CD4-positive, alpha-beta T cell (primary cell): ENCODE data around the gene FCRL5. TPM values are rescaled to one million over a fixed set of nuclear protein-coding genes. Genes with fewer than 3 reads are reported as not detected.
"Not testable (repeated sequence)": the region's sequence is repeated elsewhere in the genome, so short reads cannot be mapped to it uniquely, and the experiment has no call there.

Experiments
- ATAC-seq: fragments of 200-7000 bp; cut with Tn5 transposase; one replicate; pipeline ENCODE4 v1.10.0; 2022; ENCODE audit warnings: mild to moderate bottlenecking; ENCODE audit not compliant: poor library complexity
- CTCF ChIA-PET: fragments of 350-600 bp; sonication (Branson Sonifier 250); formaldehyde crosslinking; loops from one replicate; lab custom pipeline; 2021; ENCODE audit warnings: antibody characterized with exemption, inconsistent platforms; lab: Charles Lee
- POLR2A ChIA-PET: fragments of 350-600 bp; sonication (Branson Sonifier 250); formaldehyde crosslinking; loops from one replicate; lab custom pipeline; 2021; ENCODE audit warnings: antibody characterized with exemption, inconsistent platforms; lab: Charles Lee
- DNase-seq, 14 experiments: peaks; one replicate each; pipeline ENCODE4 v3.0.0-alpha.2; 2013 to 2020; ENCODE audit warnings: mixed read lengths in 2 of 14
- H3K27ac ChIP-seq, 2 donors: one replicate each; pipeline versions ENCODE4 v1.5.1 to v1.7.0; 2013; ENCODE audit warnings: low read length in 2 of 2, low read depth in 1 of 2, mild to moderate bottlenecking in 1 of 2
- H3K27me3 ChIP-seq, 2 experiments: 1 replicate in 1 of 2; 2 replicates in 1 of 2; pipeline versions ENCODE4 v1.6.1 to v1.7.0; 2013; ENCODE audit warnings: low read length in 2 of 2, control low read depth in 1 of 2, mild to moderate bottlenecking in 1 of 2, moderate library complexity in 1 of 2; ENCODE audit not compliant: insufficient read depth in 2 of 2, control insufficient read depth in 1 of 2
- H3K36me3 ChIP-seq: one replicate; pipeline ENCODE4 v1.6.1; 2013; ENCODE audit warnings: low read length, control low read depth; ENCODE audit not compliant: insufficient read depth
- H3K4me1 ChIP-seq: one replicate; pipeline ENCODE4 v1.6.1; 2013; ENCODE audit warnings: low read length, control low read depth; ENCODE audit not compliant: insufficient read depth
- H3K4me3 ChIP-seq: one replicate; pipeline ENCODE4 v1.5.1; 2013; ENCODE audit warnings: mild to moderate bottlenecking, low read length, moderate library complexity
- H3K9me3 ChIP-seq, 2 experiments: 1 replicate in 1 of 2; 2 replicates in 1 of 2; pipeline versions ENCODE4 v1.6.1 to v1.7.0; 2013; ENCODE audit warnings: low read length in 2 of 2, mild to moderate bottlenecking in 2 of 2, control low read depth in 1 of 2, moderate library complexity in 1 of 2; ENCODE audit not compliant: control insufficient read depth in 1 of 2, insufficient read depth in 1 of 2
- H3K27ac Mint-ChIP-seq: one replicate; pipeline ENCODE4 v1.8.0; 2020; ENCODE audit warnings: mixed read lengths
- H3K27me3 Mint-ChIP-seq: one replicate; pipeline ENCODE4 v1.8.0; 2021; ENCODE audit warnings: mixed read lengths
- H3K36me3 Mint-ChIP-seq: one replicate; pipeline ENCODE4 v1.8.0; 2021; ENCODE audit warnings: low read depth, mixed read lengths
- H3K4me1 Mint-ChIP-seq: one replicate; pipeline ENCODE4 v1.8.0; 2021; ENCODE audit warnings: low read depth, mixed read lengths
- H3K4me3 Mint-ChIP-seq: one replicate; pipeline ENCODE4 v1.8.0; 2020; ENCODE audit warnings: mild to moderate bottlenecking, mixed read lengths
- H3K9me3 Mint-ChIP-seq: one replicate; pipeline ENCODE4 v1.8.0; 2020; ENCODE audit warnings: mixed read lengths
- intact Hi-C, 2 experiments: fragments of 100-400 bp; cut with DNase I in 1 of 2; cut with micrococcal nuclease in 1 of 2; formaldehyde crosslinking; loops; one replicate each; pipeline versions ENCODE4 v1.15.1 to v1.9.0; 2023 to 2025; cut with DNase I, micrococcal nuclease
- total RNA-seq, 174 experiments: library from RNA in 2 of 174; stranded (reverse) in 2 of 174; gene quantifications; one replicate each; pipeline ENCODE4 v1.2.3 and lab custom pipeline; 2021 to 2026
- TF ChIP-seq, protein P1 (sequence below): fragments of 200-600 bp; IDR thresholded peaks from one replicate; pipeline ENCODE4 v1.8.0; 2022; ENCODE audit warnings: antibody characterized with exemption, mild to moderate bottlenecking

FCRL5 gene
- total RNA-seq, 2 experiments from 2014 or later, result not detected

DNA sequence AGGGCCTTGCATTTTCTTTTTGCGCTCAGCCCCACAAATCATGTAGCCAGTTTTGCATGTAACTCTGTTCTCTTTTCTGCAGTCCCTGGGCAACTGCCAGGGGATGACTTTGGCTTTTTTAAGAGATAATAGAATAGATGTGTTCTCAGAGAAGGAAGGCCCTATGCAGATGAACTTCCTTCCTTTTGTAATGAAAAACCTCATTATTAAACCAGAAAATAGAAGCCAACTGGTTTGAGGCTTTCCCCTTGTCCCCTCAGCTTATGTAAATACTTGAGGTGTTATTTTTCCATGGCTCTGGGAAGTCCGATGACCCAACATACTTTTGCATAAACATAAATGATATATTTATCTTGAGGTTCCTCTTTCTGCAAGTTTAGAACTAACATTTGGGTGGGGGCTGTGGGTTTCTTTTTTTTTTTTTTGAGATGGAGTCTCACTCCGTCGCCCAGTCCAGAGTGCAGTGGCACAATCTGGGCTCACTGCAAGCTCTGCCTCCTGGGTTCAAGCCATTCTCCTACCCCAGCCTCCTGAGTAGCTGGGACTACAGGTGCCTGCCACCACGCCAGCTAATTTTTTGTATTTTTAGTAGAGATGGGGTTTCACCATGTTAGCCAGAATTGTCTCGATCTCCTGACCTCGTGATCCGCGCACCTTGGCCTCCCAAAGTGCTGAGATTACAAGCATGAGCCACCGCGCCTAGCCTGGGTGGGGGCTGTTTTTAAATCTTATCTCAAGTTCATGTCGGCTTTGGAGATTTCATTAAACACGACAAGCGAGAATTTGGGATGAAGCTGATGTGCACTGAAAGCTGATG is 14.4 kb upstream of the FCRL5 start:
- H3K27me3 ChIP-seq, result peaks cover under 1 to 5% of the 10 kb centered on the region in 2 experiments
- H3K27ac ChIP-seq, result no peak overlapping the region
- H3K27me3 Mint-ChIP-seq, result peaks cover 44% of the 10 kb centered on the region
- ChIA-PET CTCF (interaction anchor here (0.7 kb wide), 2 partner anchors 11 to 14 kb away, joined by 3 read pairs; no protein-coding TSS in a partner anchor), POLR2A (no interaction called here)
- no peaks in the 10 kb centered on the region for H3K9me3 Mint-ChIP-seq
- ATAC-seq (no peak), DNase-seq (peak in 1 of 14 experiments; percentile 14)
- H3K27ac Mint-ChIP-seq, result no peak overlapping the region
- intact Hi-C loops, result no loop called here
- no peaks in the 10 kb centered on the region for H3K4me1 ChIP-seq
- TF ChIP-seq, protein P1, sequence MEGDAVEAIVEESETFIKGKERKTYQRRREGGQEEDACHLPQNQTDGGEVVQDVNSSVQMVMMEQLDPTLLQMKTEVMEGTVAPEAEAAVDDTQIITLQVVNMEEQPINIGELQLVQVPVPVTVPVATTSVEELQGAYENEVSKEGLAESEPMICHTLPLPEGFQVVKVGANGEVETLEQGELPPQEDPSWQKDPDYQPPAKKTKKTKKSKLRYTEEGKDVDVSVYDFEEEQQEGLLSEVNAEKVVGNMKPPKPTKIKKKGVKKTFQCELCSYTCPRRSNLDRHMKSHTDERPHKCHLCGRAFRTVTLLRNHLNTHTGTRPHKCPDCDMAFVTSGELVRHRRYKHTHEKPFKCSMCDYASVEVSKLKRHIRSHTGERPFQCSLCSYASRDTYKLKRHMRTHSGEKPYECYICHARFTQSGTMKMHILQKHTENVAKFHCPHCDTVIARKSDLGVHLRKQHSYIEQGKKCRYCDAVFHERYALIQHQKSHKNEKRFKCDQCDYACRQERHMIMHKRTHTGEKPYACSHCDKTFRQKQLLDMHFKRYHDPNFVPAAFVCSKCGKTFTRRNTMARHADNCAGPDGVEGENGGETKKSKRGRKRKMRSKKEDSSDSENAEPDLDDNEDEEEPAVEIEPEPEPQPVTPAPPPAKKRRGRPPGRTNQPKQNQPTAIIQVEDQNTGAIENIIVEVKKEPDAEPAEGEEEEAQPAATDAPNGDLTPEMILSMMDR, result no peak
- no peak overlapping the region for H3K4me3 ChIP-seq
- no peaks in the 10 kb centered on the region for H3K36me3 ChIP-seq
- no peak overlapping the region for H3K4me3 Mint-ChIP-seq
- H3K9me3 ChIP-seq, result no peaks in the 10 kb centered on the region
- H3K36me3 Mint-ChIP-seq, result no peaks in the 10 kb centered on the region
- no peaks in the 10 kb centered on the region for H3K4me1 Mint-ChIP-seq

DNA sequence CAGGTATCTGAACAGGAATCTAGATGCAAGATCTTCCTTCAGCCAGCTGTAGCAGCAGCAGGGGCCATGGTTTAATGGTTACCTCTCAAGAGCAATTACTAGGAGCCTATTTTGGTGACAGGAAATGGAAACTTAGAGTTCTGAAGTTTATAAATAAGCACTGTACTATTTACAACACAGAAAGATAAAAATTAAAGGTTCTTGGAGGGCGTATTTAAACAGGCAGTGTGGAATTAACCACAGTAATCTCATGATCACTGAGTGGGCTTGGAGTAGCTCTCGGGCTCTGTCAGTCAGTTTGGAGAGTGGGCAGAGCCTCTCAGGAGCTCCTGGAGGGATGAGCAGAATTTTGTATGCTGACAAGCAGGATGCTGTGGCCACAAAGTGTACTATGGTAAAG is 10.2 kb upstream of the FCRL5 start:
- Mint-ChIP-seq H3K4me1 (no peaks in the 10 kb centered on the region), H3K4me3 (no peak overlapping the region), H3K27ac (no peak overlapping the region), H3K27me3 (peaks cover 45% of the 10 kb centered on the region), H3K9me3 (no peaks in the 10 kb centered on the region), H3K36me3 (no peaks in the 10 kb centered on the region)
- ATAC-seq (no peak), DNase-seq (no peak)
- peaks cover 5% of the 10 kb centered on the region in 2 experiments for H3K27me3 ChIP-seq
- no peaks in the 10 kb centered on the region for H3K4me1 ChIP-seq
- H3K9me3 ChIP-seq, result no peaks in the 10 kb centered on the region
- no peak overlapping the region for H3K27ac ChIP-seq
- ChIA-PET CTCF (no interaction called here), POLR2A (no interaction called here)
- no peak overlapping the region for H3K4me3 ChIP-seq
- TF ChIP-seq, protein P1, result no peak
- intact Hi-C loops, result no loop called here
- H3K36me3 ChIP-seq, result no peaks in the 10 kb centered on the region

- DNase-seq (no peak), ATAC-seq (no peak)
- intact Hi-C loops, result no loop called here
- H3K36me3 Mint-ChIP-seq, result no peaks in the 10 kb centered on the region
- no peaks in the 10 kb centered on the region for H3K9me3 Mint-ChIP-seq
- peaks cover 21% of the 10 kb centered on the region for H3K27me3 Mint-ChIP-seq
- no peak overlapping the region for H3K27ac Mint-ChIP-seq
- no peak overlapping the region for H3K27ac ChIP-seq
- no peaks in the 10 kb centered on the region for H3K9me3 ChIP-seq
- TF ChIP-seq, protein P1, result no peak
- H3K27me3 ChIP-seq, result peaks cover 4 to 5% of the 10 kb centered on the region in 2 experiments
- no peak overlapping the region for H3K4me3 Mint-ChIP-seq
- H3K4me1 ChIP-seq, result no peaks in the 10 kb centered on the region
- no peaks in the 10 kb centered on the region for H3K4me1 Mint-ChIP-seq
- no peaks in the 10 kb centered on the region for H3K36me3 ChIP-seq
- CTCF ChIA-PET, result no interaction called here
- POLR2A ChIA-PET, result no interaction called here
- H3K4me3 ChIP-seq, result no peak overlapping the region
These were observed 5.8 kb upstream of the FCRL5 start for GRCh38 chr1:157558119-157558518.

- peaks cover 20% of the 10 kb centered on the region for H3K27me3 Mint-ChIP-seq
- H3K27ac ChIP-seq, CTCF ChIA-PET, H3K36me3 Mint-ChIP-seq, intact Hi-C loops, ATAC-seq, H3K4me3 Mint-ChIP-seq, H3K9me3 Mint-ChIP-seq, H3K4me3 ChIP-seq, H3K27ac Mint-ChIP-seq, POLR2A ChIA-PET, H3K9me3 ChIP-seq, H3K4me1 ChIP-seq, H3K27me3 ChIP-seq, H3K36me3 ChIP-seq, DNase-seq, H3K4me1 Mint-ChIP-seq: not testable (repeated sequence)
These were observed 4.2 kb downstream of the FCRL5 start for GRCh38 chr1:157548081-157548480.
